ENCODE data around the gene RPL13A. TPM values are rescaled to one million over a fixed set of nuclear protein-coding genes. Genes with fewer than 3 reads are reported as not detected.
A peak's percentile ranks its signal among the peaks of the same experiment; 100 is the strongest.

Gene RPL13A
- total RNA-seq, 1 experiment from 2014 or later, result 3,286 TPM

DNA sequence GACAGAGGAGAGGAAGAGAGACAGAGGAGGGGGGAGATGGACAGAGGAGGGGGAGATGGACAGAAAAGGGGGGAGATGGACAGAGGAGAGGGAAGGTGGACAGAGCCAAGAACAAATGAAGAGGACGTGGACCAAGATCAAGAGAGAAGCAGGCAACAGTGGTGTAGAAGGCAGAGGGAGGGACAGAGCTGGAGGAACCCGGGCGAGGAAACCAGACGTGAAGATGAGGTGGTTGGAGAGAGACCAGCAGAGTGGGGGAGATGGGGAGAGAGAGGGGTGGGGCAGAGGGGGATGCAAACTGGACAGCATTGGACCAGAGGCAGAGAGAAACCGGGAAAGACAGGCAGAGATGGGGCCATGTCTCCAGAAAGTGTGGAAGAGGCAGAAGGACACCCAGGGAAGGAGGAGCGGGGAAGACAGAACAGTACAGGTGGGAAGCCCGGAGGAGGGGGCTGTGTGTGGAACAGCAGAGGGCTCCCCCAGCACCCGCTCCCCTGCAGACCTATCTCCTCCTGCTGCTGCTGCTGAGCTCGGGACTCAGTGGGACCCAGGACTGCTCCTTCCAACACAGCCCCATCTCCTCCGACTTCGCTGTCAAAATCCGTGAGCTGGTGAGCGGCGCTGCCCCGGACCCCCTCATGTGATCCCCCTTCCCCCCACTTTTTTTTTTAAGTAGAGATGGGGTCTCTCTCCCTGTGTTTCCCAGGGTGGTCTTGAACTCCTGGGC is 12.1 kb upstream of the RPL13A start:
- no peak overlapping the region for H2BK15ac ChIP-seq (ENCODE audit: low read depth, low read length)
- no peak overlapping the region for H3K9ac ChIP-seq (ENCODE audit: extremely low read depth, insufficient read length, low read length)
- H3K27me3 Mint-ChIP-seq (ENCODE audit: low read depth), result peaks cover 19% of the 10 kb centered on the region

More for the DNA sequence above, 12.1 kb upstream of the RPL13A start:
- Histone ChIP-seq H2BK5ac (ENCODE audit: insufficient read length, low read length) (no peak overlapping the region), H3K4me2 (ENCODE audit: insufficient read depth, insufficient read length, low read length) (no peak overlapping the region), H3K23me2 (ENCODE audit: insufficient read length, low read depth, low read length, poor library complexity, severe bottlenecking) (no peaks in the 10 kb centered on the region), H2AFZ (ENCODE audit: low read length) (no peak overlapping the region), H3K23ac (ENCODE audit: insufficient read length, low read depth, low read length) (no peak overlapping the region), H2BK20ac (ENCODE audit: low read depth, low read length, poor library complexity, severe bottlenecking) (no peak overlapping the region), H4K8ac (replicated peaks; ENCODE audit: insufficient read length, low read depth, low read length) (no peak overlapping the region), H3K9me3 (ENCODE audit: control insufficient read depth, low read depth, low read length) (no peaks in the 10 kb centered on the region), H3K56ac (ENCODE audit: insufficient read length, low read depth, low read length) (no peak overlapping the region), H3K27ac (ENCODE audit: insufficient read length, low read depth, low read length) (no peak overlapping the region), H3K14ac (ENCODE audit: insufficient read depth, low read length) (no peak overlapping the region), H2BK120ac (ENCODE audit: low read depth, low read length, poor library complexity, severe bottlenecking) (no peak overlapping the region), H3K18ac (ENCODE audit: insufficient read length, low read depth, low read length) (no peak overlapping the region), H3K4ac (ENCODE audit: low read depth, low read length) (no peak overlapping the region), H3T11ph (ENCODE audit: low read length) (no peak overlapping the region), H3K27me3 (ENCODE audit: insufficient read depth, low read length) (no peaks in the 10 kb centered on the region; the same call in 1 of the 2 replicates), H4K91ac (ENCODE audit: insufficient read length, low read depth, low read length) (no peak overlapping the region), H2AK5ac (ENCODE audit: insufficient read length, low read length) (no peak overlapping the region), H3K79me1 (ENCODE audit: insufficient read depth, low read depth, low read length, poor library complexity, severe bottlenecking) (no peaks in the 10 kb centered on the region), H3K4me1 (ENCODE audit: insufficient read depth, low read length) (peaks cover 3% of the 10 kb centered on the region; the same call in 1 of the 2 replicates), H4K20me1 (ENCODE audit: control insufficient read depth, insufficient read depth, insufficient read length) (no peaks in the 10 kb centered on the region), H3K79me2 (ENCODE audit: insufficient read depth, low read length) (no peaks in the 10 kb centered on the region), H4K5ac (ENCODE audit: insufficient read length, low read depth, low read length) (no peak overlapping the region), H2BK12ac (ENCODE audit: insufficient read length, low read depth, low read length) (no peak overlapping the region)
- peak; percentile 27 for DNase-seq
- TF ChIP-seq, protein P1, sequence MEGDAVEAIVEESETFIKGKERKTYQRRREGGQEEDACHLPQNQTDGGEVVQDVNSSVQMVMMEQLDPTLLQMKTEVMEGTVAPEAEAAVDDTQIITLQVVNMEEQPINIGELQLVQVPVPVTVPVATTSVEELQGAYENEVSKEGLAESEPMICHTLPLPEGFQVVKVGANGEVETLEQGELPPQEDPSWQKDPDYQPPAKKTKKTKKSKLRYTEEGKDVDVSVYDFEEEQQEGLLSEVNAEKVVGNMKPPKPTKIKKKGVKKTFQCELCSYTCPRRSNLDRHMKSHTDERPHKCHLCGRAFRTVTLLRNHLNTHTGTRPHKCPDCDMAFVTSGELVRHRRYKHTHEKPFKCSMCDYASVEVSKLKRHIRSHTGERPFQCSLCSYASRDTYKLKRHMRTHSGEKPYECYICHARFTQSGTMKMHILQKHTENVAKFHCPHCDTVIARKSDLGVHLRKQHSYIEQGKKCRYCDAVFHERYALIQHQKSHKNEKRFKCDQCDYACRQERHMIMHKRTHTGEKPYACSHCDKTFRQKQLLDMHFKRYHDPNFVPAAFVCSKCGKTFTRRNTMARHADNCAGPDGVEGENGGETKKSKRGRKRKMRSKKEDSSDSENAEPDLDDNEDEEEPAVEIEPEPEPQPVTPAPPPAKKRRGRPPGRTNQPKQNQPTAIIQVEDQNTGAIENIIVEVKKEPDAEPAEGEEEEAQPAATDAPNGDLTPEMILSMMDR (conservative IDR thresholded peaks at IDR 0.05), result no peak
- peaks cover 0 to 2% of the 10 kb centered on the region in 2 experiments; a peak in 1 of 5 replicates for H3K9me3 Mint-ChIP-seq
- H3K4me1 Mint-ChIP-seq, result peaks cover 11 to 24% of the 10 kb centered on the region in 2 experiments
- no peak overlapping the region for H3K4me3 Mint-ChIP-seq
- WGBS (ENCODE audit: extremely low coverage, insufficient read length, low lambda C conversion rate), result no CpG with 5 or more reads among the region's 15 CpGs
- peaks cover 1 to 11% (median 10%) of the 10 kb centered on the region in 3 experiments; a peak in 3 of 7 replicates for H3K36me3 Mint-ChIP-seq (ENCODE audit: insufficient read depth in 1 of 3, low read depth in 3 of 3)
- H3K27ac Mint-ChIP-seq, result no peak overlapping the region; a peak in 1 of 7 replicates

Data from H9 (cell line).